ENCODE measurements around the gene C19orf81.

C19orf81 gene

DNA sequence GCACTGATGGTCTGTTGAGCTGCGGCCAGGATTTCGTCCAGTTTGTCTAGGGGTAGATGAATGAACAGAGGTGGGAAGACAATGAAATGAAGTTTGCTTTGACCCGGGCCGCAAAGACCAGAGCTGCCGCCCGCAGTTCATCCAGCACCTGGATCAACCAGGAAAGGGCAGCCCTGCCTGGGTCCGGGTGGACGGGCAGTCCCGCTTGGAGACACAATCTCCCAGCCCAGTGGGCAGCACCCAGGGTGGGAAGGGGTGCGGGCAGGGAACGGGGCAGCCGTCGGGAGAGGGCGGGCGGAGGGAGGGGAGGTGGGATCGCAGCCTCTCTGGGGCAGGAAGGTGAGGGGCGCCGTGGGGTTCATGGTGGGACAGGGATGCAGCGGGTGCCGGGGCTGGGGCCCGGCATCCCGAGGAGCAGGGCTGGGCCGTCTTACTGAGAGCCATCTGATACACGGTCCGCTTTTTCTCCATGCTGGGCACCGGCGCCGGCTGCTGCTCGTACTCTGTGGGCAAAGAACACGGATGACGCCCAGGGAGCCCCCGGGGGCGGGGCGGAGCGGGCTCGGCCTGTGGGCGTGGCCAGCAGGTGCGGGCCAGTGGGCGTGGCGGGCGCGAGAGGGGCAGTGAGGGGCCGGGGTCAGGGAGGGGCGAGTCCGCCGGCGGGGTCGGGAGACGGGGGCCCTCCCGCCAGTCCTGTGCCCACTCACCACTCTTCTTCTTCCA lies 37.2 kb downstream of the C19orf81 start:
- H3K9me3 ChIP-seq (ENCODE audit: insufficient read depth, low read depth, low read length), result no peaks in the 10 kb centered on the region
- H4K20me1 ChIP-seq (ENCODE audit: insufficient read depth, low read length, poor library complexity, severe bottlenecking), result no peaks in the 10 kb centered on the region
- no peaks in the 10 kb centered on the region for H3K9me2 ChIP-seq (replicated peaks; ENCODE audit: low read depth, low read length)
- H3K79me2 ChIP-seq (ENCODE audit: insufficient read depth, low read length), result no peaks in the 10 kb centered on the region
- H3K4me2 ChIP-seq (ENCODE audit: low read depth, low read length, poor library complexity, severe bottlenecking), result no peak overlapping the region
- no peaks in the 10 kb centered on the region for H3K4me1 ChIP-seq (ENCODE audit: insufficient read depth, low read length, poor library complexity, severe bottlenecking)
- H3K27me3 ChIP-seq (ENCODE audit: insufficient read depth, low read length, poor library complexity, severe bottlenecking), result no peaks in the 10 kb centered on the region
- H3K36me3 ChIP-seq (ENCODE audit: insufficient read depth, low read length), result no peaks in the 10 kb centered on the region
- H3K9ac ChIP-seq (ENCODE audit: low read depth, low read length, poor library complexity, severe bottlenecking), result no peak overlapping the region
- H3F3A ChIP-seq (ENCODE audit: low read depth), result no peaks in the 10 kb centered on the region
- TF ChIP-seq, protein P1, sequence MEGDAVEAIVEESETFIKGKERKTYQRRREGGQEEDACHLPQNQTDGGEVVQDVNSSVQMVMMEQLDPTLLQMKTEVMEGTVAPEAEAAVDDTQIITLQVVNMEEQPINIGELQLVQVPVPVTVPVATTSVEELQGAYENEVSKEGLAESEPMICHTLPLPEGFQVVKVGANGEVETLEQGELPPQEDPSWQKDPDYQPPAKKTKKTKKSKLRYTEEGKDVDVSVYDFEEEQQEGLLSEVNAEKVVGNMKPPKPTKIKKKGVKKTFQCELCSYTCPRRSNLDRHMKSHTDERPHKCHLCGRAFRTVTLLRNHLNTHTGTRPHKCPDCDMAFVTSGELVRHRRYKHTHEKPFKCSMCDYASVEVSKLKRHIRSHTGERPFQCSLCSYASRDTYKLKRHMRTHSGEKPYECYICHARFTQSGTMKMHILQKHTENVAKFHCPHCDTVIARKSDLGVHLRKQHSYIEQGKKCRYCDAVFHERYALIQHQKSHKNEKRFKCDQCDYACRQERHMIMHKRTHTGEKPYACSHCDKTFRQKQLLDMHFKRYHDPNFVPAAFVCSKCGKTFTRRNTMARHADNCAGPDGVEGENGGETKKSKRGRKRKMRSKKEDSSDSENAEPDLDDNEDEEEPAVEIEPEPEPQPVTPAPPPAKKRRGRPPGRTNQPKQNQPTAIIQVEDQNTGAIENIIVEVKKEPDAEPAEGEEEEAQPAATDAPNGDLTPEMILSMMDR (conservative IDR thresholded peaks at IDR 0.05; ENCODE audit: low read length), result no peak
- TF ChIP-seq EZH2phosphoT487 (IDR thresholded peaks at IDR 0.05; ENCODE audit: borderline replicate concordance), result no peak
- no peak overlapping the region for H3K4me3 ChIP-seq (ENCODE audit: low read length, poor library complexity, severe bottlenecking)
- no peak overlapping the region for H2AFZ ChIP-seq (ENCODE audit: low read length)

DNA sequence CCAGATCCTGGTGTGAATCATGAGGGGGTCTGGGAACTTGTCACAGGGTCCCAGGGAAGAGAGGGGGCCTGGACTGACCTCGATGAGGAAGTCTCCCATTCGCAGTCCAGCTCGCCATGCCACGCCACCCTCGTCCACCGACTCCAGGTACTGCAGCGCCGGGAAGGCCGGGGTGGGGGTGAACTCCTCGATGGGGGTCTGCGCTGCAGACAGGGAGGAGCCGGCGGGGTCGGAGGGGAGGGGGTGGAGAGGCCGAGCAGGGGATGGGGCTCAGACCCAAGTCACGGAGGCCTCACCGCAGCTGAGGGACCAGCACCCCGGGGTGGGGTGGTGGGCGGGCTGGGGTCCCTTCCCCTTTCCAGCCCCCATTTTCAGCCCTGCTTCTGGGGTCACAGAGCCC lies 39.5 kb downstream of the C19orf81 start:
- no peaks in the 10 kb centered on the region for H3K27me3 ChIP-seq (ENCODE audit: insufficient read depth, low read length, poor library complexity, severe bottlenecking)
- no peak overlapping the region for H3K9ac ChIP-seq (ENCODE audit: low read depth, low read length, poor library complexity, severe bottlenecking)

DNA sequence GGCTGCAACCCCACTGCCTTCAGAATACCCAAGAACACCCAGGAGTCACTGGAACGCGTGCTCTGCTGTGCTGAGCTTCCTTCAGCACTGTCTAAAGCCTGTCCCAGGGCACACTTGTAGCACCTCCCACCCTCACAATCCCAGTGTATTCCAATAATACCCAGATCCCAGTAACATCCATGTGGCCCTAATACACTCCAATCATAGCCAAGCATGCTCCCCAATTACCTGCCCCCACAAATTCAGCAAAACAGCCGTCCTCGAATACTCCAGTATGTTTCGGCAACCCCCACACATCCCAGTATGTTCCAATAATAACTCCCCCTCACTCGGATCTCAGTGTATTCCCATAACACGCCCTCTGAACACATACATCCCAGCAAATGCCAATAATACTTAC lies 41.2 kb downstream of the C19orf81 start:
- Histone ChIP-seq H3F3A (ENCODE audit: low read depth) (no peaks in the 10 kb centered on the region), H3K4me2 (ENCODE audit: low read depth, low read length, poor library complexity, severe bottlenecking) (no peak overlapping the region), H3K4me1 (ENCODE audit: insufficient read depth, low read length, poor library complexity, severe bottlenecking) (no peaks in the 10 kb centered on the region), H4K20me1 (ENCODE audit: insufficient read depth, low read length, poor library complexity, severe bottlenecking) (no peaks in the 10 kb centered on the region), H3K9me2 (replicated peaks; ENCODE audit: low read depth, low read length) (no peaks in the 10 kb centered on the region), H3K4me3 (ENCODE audit: low read length, poor library complexity, severe bottlenecking) (no peak overlapping the region), H3K36me3 (ENCODE audit: insufficient read depth, low read length) (no peaks in the 10 kb centered on the region), H3K79me2 (ENCODE audit: insufficient read depth, low read length) (no peaks in the 10 kb centered on the region), H3K27me3 (ENCODE audit: insufficient read depth, low read length, poor library complexity, severe bottlenecking) (no peaks in the 10 kb centered on the region), H3K9ac (ENCODE audit: low read depth, low read length, poor library complexity, severe bottlenecking) (no peak overlapping the region), H2AFZ (ENCODE audit: low read length) (no peak overlapping the region), H3K9me3 (ENCODE audit: insufficient read depth, low read depth, low read length) (no peaks in the 10 kb centered on the region)
- TF ChIP-seq, protein P1 (conservative IDR thresholded peaks at IDR 0.05; ENCODE audit: low read length), result no peak
- TF ChIP-seq EZH2phosphoT487 (IDR thresholded peaks at IDR 0.05; ENCODE audit: borderline replicate concordance), result no peak

More for the DNA sequence above, 39.5 kb downstream of the C19orf81 start:
- Histone ChIP-seq H3K9me3 (ENCODE audit: insufficient read depth, low read depth, low read length) (no peaks in the 10 kb centered on the region), H4K20me1 (ENCODE audit: insufficient read depth, low read length, poor library complexity, severe bottlenecking) (no peaks in the 10 kb centered on the region), H3K36me3 (ENCODE audit: insufficient read depth, low read length) (no peaks in the 10 kb centered on the region), H3K4me2 (ENCODE audit: low read depth, low read length, poor library complexity, severe bottlenecking) (no peak overlapping the region), H3K79me2 (ENCODE audit: insufficient read depth, low read length) (no peaks in the 10 kb centered on the region), H3K4me3 (ENCODE audit: low read length, poor library complexity, severe bottlenecking) (no peak overlapping the region), H3K9me2 (replicated peaks; ENCODE audit: low read depth, low read length) (no peaks in the 10 kb centered on the region), H2AFZ (ENCODE audit: low read length) (no peak overlapping the region), H3F3A (ENCODE audit: low read depth) (no peaks in the 10 kb centered on the region), H3K4me1 (ENCODE audit: insufficient read depth, low read length, poor library complexity, severe bottlenecking) (no peaks in the 10 kb centered on the region)
- no peak for TF ChIP-seq EZH2phosphoT487 (IDR thresholded peaks at IDR 0.05; ENCODE audit: borderline replicate concordance)
- TF ChIP-seq, protein P1 (conservative IDR thresholded peaks at IDR 0.05; ENCODE audit: low read length), result no peak
